Right atrium auricular region (tissue), 2 donors: ENCODE measurements around the gene RANBP17. TPM values are rescaled to one million over a fixed set of nuclear protein-coding genes. Genes with fewer than 3 reads are reported as not detected.

Source experiments
- DNase-seq: peaks from one replicate; pipeline ENCODE4 v3.0.0-alpha.2; 2019; ENCODE audit warnings: low spot score
- H3K27ac ChIP-seq, 2 donors: fragments of 200-600 bp; sonication (generic); 1 replicate in 1 of 2; 2 replicates in 1 of 2; pipeline ENCODE4 v1.5.1; 2016 to 2019
- H3K27me3 ChIP-seq, 2 donors: fragments of 200-600 bp; sonication (generic); one replicate each; pipeline versions ENCODE4 v1.5.1 to v1.6.0; 2017 to 2019
- H3K36me3 ChIP-seq: fragments of 200-600 bp; sonication (generic); one replicate; pipeline ENCODE4 v1.5.1; 2016
- H3K4me1 ChIP-seq, 2 donors: fragments of 200-600 bp; sonication (generic); one replicate each; pipeline versions ENCODE4 v1.5.1 to v1.6.0; 2017 to 2019
- H3K4me3 ChIP-seq, 2 donors: fragments of 200-600 bp; sonication (generic); 1 replicate in 1 of 2; 2 replicates in 1 of 2; pipeline ENCODE4 v1.5.1; 2017 to 2019; ENCODE audit warnings: mild to moderate bottlenecking in 1 of 2, moderate library complexity in 1 of 2
- H3K9me3 ChIP-seq, 2 donors: fragments of 200-600 bp; sonication (generic); one replicate each; pipeline ENCODE4 v1.5.1; 2019
- CTCF ChIP-seq, 2 donors: fragments of 200-600 bp; sonication (generic); IDR thresholded peaks; one replicate each; pipeline ENCODE4 v1.5.1; 2019; ENCODE audit warnings: antibody characterized with exemption in 2 of 2
- total RNA-seq, 2 donors: library from RNA; depleted of rRNA; stranded (reverse); fragments of >200 nt; gene quantifications; one replicate each; pipeline ENCODE4 v1.1.0, GENCODE V29; 2016

Gene RANBP17
- total RNA-seq, 2 donors from 2014 or later = 1.4 to 3.6 TPM

- H3K4me1 ChIP-seq = no peaks in the 10 kb centered on the region
- peaks cover 4 to 19% of the 10 kb centered on the region in 2 donors for H3K9me3 ChIP-seq
- no peak for TF ChIP-seq CTCF (IDR thresholded peaks at IDR 0.05)
- H3K4me3 ChIP-seq = no peak overlapping the region
- no peak overlapping the region for H3K27ac ChIP-seq
- no peaks in the 10 kb centered on the region for H3K27me3 ChIP-seq
- DNase-seq = no peak
- no peaks in the 10 kb centered on the region for H3K36me3 ChIP-seq
Observed at GRCh38 chr5:171251519-171251918, 389.7 kb downstream of the RANBP17 start.

- H3K9me3 ChIP-seq = peaks cover 4 to 19% of the 10 kb centered on the region in 2 donors
- H3K27ac ChIP-seq = no peak overlapping the region
- no peak for DNase-seq
- no peaks in the 10 kb centered on the region for H3K36me3 ChIP-seq
- H3K4me1 ChIP-seq = no peaks in the 10 kb centered on the region
- no peak overlapping the region for H3K4me3 ChIP-seq
- no peak for TF ChIP-seq CTCF (IDR thresholded peaks at IDR 0.05)
- no peaks in the 10 kb centered on the region for H3K27me3 ChIP-seq
Observed at GRCh38 chr5:171252674-171253073, 390.9 kb downstream of the RANBP17 start.

GRCh38 chr5:171258737-171259415, 397.1 kb downstream of the RANBP17 start:
- H3K27ac ChIP-seq = no peak overlapping the region
- H3K27me3 ChIP-seq = no peaks in the 10 kb centered on the region
- H3K9me3 ChIP-seq = no peaks in the 10 kb centered on the region
- no peak overlapping the region for H3K4me3 ChIP-seq
- H3K4me1 ChIP-seq = no peaks in the 10 kb centered on the region
- no peak for TF ChIP-seq CTCF (IDR thresholded peaks at IDR 0.05)
- H3K36me3 ChIP-seq = no peaks in the 10 kb centered on the region
- DNase-seq = no peak

- Histone ChIP-seq H3K4me3 (no peak overlapping the region), H3K36me3 (no peaks in the 10 kb centered on the region), H3K4me1 (no peaks in the 10 kb centered on the region), H3K27me3 (no peaks in the 10 kb centered on the region), H3K9me3 (no peaks in the 10 kb centered on the region), H3K27ac (no peak overlapping the region)
- DNase-seq = no peak
- no peak for TF ChIP-seq CTCF (IDR thresholded peaks at IDR 0.05)
Observed at GRCh38 chr5:171261361-171261760, 399.5 kb downstream of the RANBP17 start.

GRCh38 chr5:171261904-171262303, 400.1 kb downstream of the RANBP17 start:
- no peaks in the 10 kb centered on the region for H3K27me3 ChIP-seq
- no peaks in the 10 kb centered on the region for H3K9me3 ChIP-seq
- no peak for DNase-seq
- H3K27ac ChIP-seq = no peak overlapping the region
- no peak overlapping the region for H3K4me3 ChIP-seq
- no peaks in the 10 kb centered on the region for H3K4me1 ChIP-seq
- no peak for TF ChIP-seq CTCF (IDR thresholded peaks at IDR 0.05)
- no peaks in the 10 kb centered on the region for H3K36me3 ChIP-seq

GRCh38 chr5:171263181-171263580, 401.4 kb downstream of the RANBP17 start:
- no peaks in the 10 kb centered on the region for H3K9me3 ChIP-seq
- H3K4me1 ChIP-seq = no peaks in the 10 kb centered on the region
- H3K4me3 ChIP-seq = no peak overlapping the region
- no peaks in the 10 kb centered on the region for H3K36me3 ChIP-seq
- no peak for TF ChIP-seq CTCF (IDR thresholded peaks at IDR 0.05)
- H3K27me3 ChIP-seq = no peaks in the 10 kb centered on the region
- H3K27ac ChIP-seq = no peak overlapping the region
- no peak for DNase-seq
